ENCODE data around the gene SAFB.

The SAFB gene

GRCh38 chr19:5625641-5626040 is 2.8 kb downstream of the SAFB start:
- FAIRE-seq (no peak), DNase-seq (ENCODE audit: low spot score) (no peak)

GRCh38 chr19:5627395-5627904 is 4.6 kb downstream of the SAFB start:
- FAIRE-seq (no peak), DNase-seq (ENCODE audit: low spot score) (no peak)

GRCh38 chr19:5628461-5628860 is 5.6 kb downstream of the SAFB start:
- FAIRE-seq (no peak), DNase-seq (ENCODE audit: low spot score) (no peak)

GRCh38 chr19:5628919-5629481 is 6.1 kb downstream of the SAFB start:
- FAIRE-seq: no peak

GRCh38 chr19:5631567-5632240 is 8.8 kb downstream of the SAFB start:
- no peak for FAIRE-seq

More at GRCh38 chr19:5628919-5629481, 6.1 kb downstream of the SAFB start:
- no peak for DNase-seq (ENCODE audit: low spot score)

GRCh38 chr19:5632241-5632612 is 9.3 kb downstream of the SAFB start:
- FAIRE-seq: no peak
- no peak for DNase-seq (ENCODE audit: low spot score)

More at GRCh38 chr19:5631567-5632240, 8.8 kb downstream of the SAFB start:
- DNase-seq (ENCODE audit: low spot score): no peak

- no peak for FAIRE-seq
- no peak for DNase-seq (ENCODE audit: low spot score)
Observed at GRCh38 chr19:5632657-5633056, 9.8 kb downstream of the SAFB start.

- no peak for FAIRE-seq
- DNase-seq (ENCODE audit: low spot score): no peak
Observed at GRCh38 chr19:5635427-5635826, 12.5 kb downstream of the SAFB start.

GRCh38 chr19:5637971-5638370 is 15.1 kb downstream of the SAFB start:
- DNase-seq (ENCODE audit: low spot score) (no peak), FAIRE-seq (no peak)

- no peak for FAIRE-seq
Observed at GRCh38 chr19:5641171-5641570, 18.3 kb downstream of the SAFB start.

GRCh38 chr19:5642204-5642603 is 19.3 kb downstream of the SAFB start:
- DNase-seq (ENCODE audit: low spot score) (no peak), FAIRE-seq (no peak)

More at GRCh38 chr19:5641171-5641570, 18.3 kb downstream of the SAFB start:
- DNase-seq (ENCODE audit: low spot score): no peak

- DNase-seq (ENCODE audit: low spot score): no peak
- FAIRE-seq: no peak
Observed at GRCh38 chr19:5643060-5643459, 20.2 kb downstream of the SAFB start.

GRCh38 chr19:5644037-5644436 is 21.2 kb downstream of the SAFB start:
- FAIRE-seq: no peak
- DNase-seq (ENCODE audit: low spot score): no peak

GRCh38 chr19:5645409-5645808 is 22.5 kb downstream of the SAFB start:
- FAIRE-seq: no peak
- no peak for DNase-seq (ENCODE audit: low spot score)

GRCh38 chr19:5646703-5647102 is 23.8 kb downstream of the SAFB start:
- DNase-seq (ENCODE audit: low spot score) (no peak), FAIRE-seq (no peak)

GRCh38 chr19:5648464-5648863 is 25.6 kb downstream of the SAFB start:
- DNase-seq (ENCODE audit: low spot score) (no peak), FAIRE-seq (no peak)

GRCh38 chr19:5651361-5651760 is 28.5 kb downstream of the SAFB start:
- FAIRE-seq: no peak

GRCh38 chr19:5652261-5652660 is 29.4 kb downstream of the SAFB start:
- FAIRE-seq (no peak), DNase-seq (ENCODE audit: low spot score) (no peak)

More at GRCh38 chr19:5651361-5651760, 28.5 kb downstream of the SAFB start:
- no peak for DNase-seq (ENCODE audit: low spot score)

- DNase-seq (ENCODE audit: low spot score) (no peak), FAIRE-seq (no peak)
Observed at GRCh38 chr19:5654931-5655330, 32.0 kb downstream of the SAFB start.

GRCh38 chr19:5655412-5655811 is 32.5 kb downstream of the SAFB start:
- no peak for DNase-seq (ENCODE audit: low spot score)
- FAIRE-seq: no peak

GRCh38 chr19:5661483-5661882 is 38.6 kb downstream of the SAFB start:
- no peak for FAIRE-seq

GRCh38 chr19:5663904-5664303 is 41.0 kb downstream of the SAFB start:
- no peak for DNase-seq (ENCODE audit: low spot score)
- no peak for FAIRE-seq

More at GRCh38 chr19:5661483-5661882, 38.6 kb downstream of the SAFB start:
- DNase-seq (ENCODE audit: low spot score): no peak

- FAIRE-seq: no peak
- no peak for DNase-seq (ENCODE audit: low spot score)
Observed at GRCh38 chr19:5664515-5664914, 41.6 kb downstream of the SAFB start.
